Muscle of arm (tissue), 12 donors: ENCODE data around the gene TNIK. TPM values are rescaled to one million over a fixed set of nuclear protein-coding genes. Genes with fewer than 3 reads are reported as not detected.
A peak's percentile ranks its signal among the peaks of the same experiment; 100 is the strongest.

Source experiments
- DNase-seq: peaks from one replicate; pipeline ENCODE4 v3.0.0-alpha.2; 2013
- polyA plus RNA-seq, 12 donors: library from polyadenylated mRNA; unstranded; fragments of 120-200 nt; gene quantifications; one replicate each; pipeline ENCODE4 v1.2.1, GENCODE V29; 2013; ENCODE audit not compliant: insufficient read length in 12 of 12

TNIK gene
- polyA plus RNA-seq, 12 donors: 24.3 to 57.4 (median 42.7) TPM; not detected in 1

- DNase-seq: no peak
These were observed 413.4 kb downstream of the TNIK start for GRCh38 chr3:171046760-171047159.

GRCh38 chr3:171044835-171045793 is 415.1 kb downstream of the TNIK start:
- no peak for DNase-seq

- DNase-seq: no peak
These were observed 415.8 kb downstream of the TNIK start for GRCh38 chr3:171044384-171044783.

- no peak for DNase-seq
These were observed 420.5 kb downstream of the TNIK start for GRCh38 chr3:171039674-171040073.

- DNase-seq: no peak
These were observed 421.9 kb downstream of the TNIK start for GRCh38 chr3:171038342-171038741.

GRCh38 chr3:171028779-171029232 is 431.4 kb downstream of the TNIK start:
- peak; percentile 21 for DNase-seq

- DNase-seq: peak; percentile 25
These were observed 432.0 kb downstream of the TNIK start for GRCh38 chr3:171028025-171028778.

GRCh38 chr3:171026597-171027293 is 433.5 kb downstream of the TNIK start, which contains the start of gene SLC2A2:
TSS of gene SLC2A2 (minus strand) at chr3:171026720. CDS start at chr3:171026670, 50 bp downstream.
- no peak for DNase-seq

GRCh38 chr3:171023566-171023965 is 436.6 kb downstream of the TNIK start:
- DNase-seq: no peak

- no peak for DNase-seq
These were observed 438.8 kb downstream of the TNIK start for GRCh38 chr3:171021377-171021776.

- no peak for DNase-seq
These were observed 441.9 kb downstream of the TNIK start for GRCh38 chr3:171018156-171018935.

- DNase-seq: no peak
These were observed 446.1 kb downstream of the TNIK start for GRCh38 chr3:171013822-171014748.

GRCh38 chr3:171011873-171012336 is 448.3 kb downstream of the TNIK start:
- no peak for DNase-seq
